WTC11 (cell line): ENCODE data around the gene CRNKL1. TPM values are rescaled to one million over a fixed set of nuclear protein-coding genes. Genes with fewer than 3 reads are reported as not detected.

Experiments
- ATAC-seq: fragments of 200-7000 bp; cut with Tn5 transposase; 2 replicates; pipeline ENCODE4 v1.10.0; 2021; ENCODE audit warnings: mild to moderate bottlenecking, moderate library complexity
- CTCF ChIA-PET: fragments of 300-600 bp; sonication (Branson Sonifier 250); formaldehyde crosslinking; loops from one replicate; lab custom pipeline; 2021; ENCODE audit warnings: antibody characterized with exemption; lab: Charles Lee
- POLR2A ChIA-PET: fragments of 350-600 bp; sonication (Branson Sonifier 250); formaldehyde crosslinking; loops from one replicate; lab custom pipeline; 2021; ENCODE audit warnings: antibody characterized with exemption; lab: Charles Lee
- DNase-seq: peaks from one replicate; pipeline ENCODE4 v3.0.0; 2021; ENCODE audit warnings: low spot score
- H3K27ac Mint-ChIP-seq: 2 replicates; pipeline ENCODE4 v1.8.0; 2021; ENCODE audit warnings: mixed read lengths
- H3K27me3 Mint-ChIP-seq: 2 replicates; pipeline ENCODE4 v1.8.0; 2021; ENCODE audit warnings: low read depth, mild to moderate bottlenecking, moderate library complexity, mixed read lengths
- H3K36me3 Mint-ChIP-seq: 2 replicates; pipeline ENCODE4 v1.8.0; 2021; ENCODE audit warnings: mixed read lengths
- H3K4me1 Mint-ChIP-seq: 2 replicates; pipeline ENCODE4 v1.8.0; 2022; ENCODE audit warnings: mixed read lengths
- H3K4me3 Mint-ChIP-seq: 2 replicates; pipeline ENCODE4 v1.8.0; 2021; ENCODE audit warnings: mild to moderate bottlenecking, moderate library complexity, mixed read lengths
- H3K9me3 Mint-ChIP-seq: 2 replicates; pipeline ENCODE4 v1.8.0; 2021; ENCODE audit warnings: mixed read lengths
- ARID4B ChIP-seq: sonication (generic); formaldehyde crosslinking; IDR thresholded peaks from 2 replicates; pipeline ENCODE4 v1.8.0; 2023; ENCODE audit warnings: missing genetic modification reagents, mild to moderate bottlenecking, borderline replicate concordance
- ATF2 ChIP-seq: sonication (generic); formaldehyde crosslinking; IDR thresholded peaks from 2 replicates; pipeline ENCODE4 v1.8.1; 2022; ENCODE audit warnings: low read depth, missing genetic modification reagents, borderline replicate concordance
- CREM ChIP-seq: sonication (generic); formaldehyde crosslinking; IDR thresholded peaks from 2 replicates; pipeline ENCODE4 v1.8.1; 2022; ENCODE audit warnings: mild to moderate bottlenecking, missing genetic modification reagents, moderate library complexity
- ERG ChIP-seq: fragments of 250-450 bp; sonication (Bioruptor Pico); IDR thresholded peaks from 2 replicates; pipeline ENCODE4 v1.8.0; 2021; ENCODE audit warnings: mild to moderate bottlenecking
- FOXP1 ChIP-seq: sonication (generic); formaldehyde crosslinking; IDR thresholded peaks from 2 replicates; pipeline ENCODE4 v1.8.0; 2022; ENCODE audit warnings: missing genetic modification reagents, mild to moderate bottlenecking, moderate library complexity, borderline replicate concordance
- GRHL2 ChIP-seq: fragments of 250-450 bp; sonication (Bioruptor Pico); IDR thresholded peaks from 2 replicates; pipeline ENCODE4 v1.8.0; 2022; ENCODE audit warnings: mild to moderate bottlenecking, moderate library complexity; ENCODE audit not compliant: insufficient replicate concordance, severe bottlenecking
- GTF2I ChIP-seq: fragments of 250-450 bp; sonication (Bioruptor Pico); conservative IDR thresholded peaks from 2 replicates; pipeline ENCODE4 v1.4.0; 2021; ENCODE audit warnings: mild to moderate bottlenecking
- IRF2 ChIP-seq: sonication (generic); formaldehyde crosslinking; IDR thresholded peaks from 2 replicates; pipeline ENCODE4 v1.8.0; 2022; ENCODE audit warnings: low read depth, missing genetic modification reagents, borderline replicate concordance
- KAT7 ChIP-seq: sonication (generic); formaldehyde crosslinking; IDR thresholded peaks from 2 replicates; pipeline ENCODE4 v1.8.1; 2023; ENCODE audit warnings: missing genetic modification reagents, mild to moderate bottlenecking, borderline replicate concordance
- MAX ChIP-seq: sonication (generic); formaldehyde crosslinking; IDR thresholded peaks from 2 replicates; pipeline ENCODE4 v1.8.0; 2022; ENCODE audit warnings: mild to moderate bottlenecking, missing genetic modification reagents
- MLX ChIP-seq: sonication (generic); formaldehyde crosslinking; IDR thresholded peaks from 2 replicates; pipeline ENCODE4 v1.8.1; 2023; ENCODE audit warnings: mild to moderate bottlenecking, missing genetic modification reagents, moderate library complexity
- MYBL2 ChIP-seq: sonication (generic); formaldehyde crosslinking; IDR thresholded peaks from 2 replicates; pipeline ENCODE4 v1.8.1; 2023; ENCODE audit warnings: mild to moderate bottlenecking, moderate library complexity, missing genetic modification reagents
- PRRX2 ChIP-seq: fragments of 250-450 bp; sonication (Bioruptor Pico); IDR thresholded peaks from 2 replicates; pipeline ENCODE4 v1.8.0; 2021; ENCODE audit warnings: mild to moderate bottlenecking
- RELA ChIP-seq: sonication (generic); formaldehyde crosslinking; IDR thresholded peaks from 2 replicates; pipeline ENCODE4 v1.8.1; 2022; ENCODE audit warnings: missing genetic modification reagents, mild to moderate bottlenecking, borderline replicate concordance
- SMAD3 ChIP-seq: sonication (generic); formaldehyde crosslinking; IDR thresholded peaks from 2 replicates; pipeline ENCODE4 v1.8.0; 2022; ENCODE audit warnings: missing genetic modification reagents, mild to moderate bottlenecking, borderline replicate concordance
- SP1 ChIP-seq: sonication (generic); formaldehyde crosslinking; conservative IDR thresholded peaks from 2 replicates; pipeline ENCODE4 v1.8.1; 2022; ENCODE audit warnings: missing genetic modification reagents
- TCF7 ChIP-seq: sonication (generic); formaldehyde crosslinking; IDR thresholded peaks from 2 replicates; pipeline ENCODE4 v1.8.0; 2022; ENCODE audit warnings: mild to moderate bottlenecking, low read depth, missing genetic modification reagents, moderate library complexity
- TP53 ChIP-seq: sonication (generic); formaldehyde crosslinking; IDR thresholded peaks from 2 replicates; pipeline ENCODE4 v1.8.1; 2023; ENCODE audit warnings: mild to moderate bottlenecking, missing genetic modification reagents
- ZNF121 ChIP-seq: sonication (generic); formaldehyde crosslinking; IDR thresholded peaks from 2 replicates; pipeline ENCODE4 v1.8.0; 2023; ENCODE audit warnings: missing genetic modification reagents
- ZNF416 ChIP-seq: fragments of 250-450 bp; sonication (Bioruptor Pico); IDR thresholded peaks from 2 replicates; pipeline ENCODE4 v1.9.0; 2021; ENCODE audit warnings: mild to moderate bottlenecking, inconsistent platforms
- total RNA-seq: library from RNA; stranded (reverse); gene quantifications from 3 replicates; pipeline ENCODE4 v1.2.3, GENCODE V29; 2021
- TF ChIP-seq, protein P1 (sequence below): sonication (generic); formaldehyde crosslinking; IDR thresholded peaks from 2 replicates; pipeline ENCODE4 v1.8.1; 2023; ENCODE audit warnings: mild to moderate bottlenecking, missing genetic modification reagents, borderline replicate concordance
- TF ChIP-seq, protein P2 (sequence below): sonication (generic); formaldehyde crosslinking; IDR thresholded peaks from 2 replicates; pipeline ENCODE4 v1.8.0; 2022; ENCODE audit warnings: missing genetic modification reagents

Gene CRNKL1
- total RNA-seq, 1 experiment from 2014 or later, result 22.2 TPM

GRCh38 chr20:20021835-20022234 is 30.4 kb downstream of the CRNKL1 start (continued):
- TF ChIP-seq MAX (CRISPR knock-in tag) (no peak), TCF7 (CRISPR knock-in tag) (no peak), ERG (CRISPR knock-in tag) (no peak), GRHL2 (CRISPR knock-in tag) (no peak), ARID4B (CRISPR knock-in tag) (no peak), MLX (no peak)
- TF ChIP-seq, protein P1, sequence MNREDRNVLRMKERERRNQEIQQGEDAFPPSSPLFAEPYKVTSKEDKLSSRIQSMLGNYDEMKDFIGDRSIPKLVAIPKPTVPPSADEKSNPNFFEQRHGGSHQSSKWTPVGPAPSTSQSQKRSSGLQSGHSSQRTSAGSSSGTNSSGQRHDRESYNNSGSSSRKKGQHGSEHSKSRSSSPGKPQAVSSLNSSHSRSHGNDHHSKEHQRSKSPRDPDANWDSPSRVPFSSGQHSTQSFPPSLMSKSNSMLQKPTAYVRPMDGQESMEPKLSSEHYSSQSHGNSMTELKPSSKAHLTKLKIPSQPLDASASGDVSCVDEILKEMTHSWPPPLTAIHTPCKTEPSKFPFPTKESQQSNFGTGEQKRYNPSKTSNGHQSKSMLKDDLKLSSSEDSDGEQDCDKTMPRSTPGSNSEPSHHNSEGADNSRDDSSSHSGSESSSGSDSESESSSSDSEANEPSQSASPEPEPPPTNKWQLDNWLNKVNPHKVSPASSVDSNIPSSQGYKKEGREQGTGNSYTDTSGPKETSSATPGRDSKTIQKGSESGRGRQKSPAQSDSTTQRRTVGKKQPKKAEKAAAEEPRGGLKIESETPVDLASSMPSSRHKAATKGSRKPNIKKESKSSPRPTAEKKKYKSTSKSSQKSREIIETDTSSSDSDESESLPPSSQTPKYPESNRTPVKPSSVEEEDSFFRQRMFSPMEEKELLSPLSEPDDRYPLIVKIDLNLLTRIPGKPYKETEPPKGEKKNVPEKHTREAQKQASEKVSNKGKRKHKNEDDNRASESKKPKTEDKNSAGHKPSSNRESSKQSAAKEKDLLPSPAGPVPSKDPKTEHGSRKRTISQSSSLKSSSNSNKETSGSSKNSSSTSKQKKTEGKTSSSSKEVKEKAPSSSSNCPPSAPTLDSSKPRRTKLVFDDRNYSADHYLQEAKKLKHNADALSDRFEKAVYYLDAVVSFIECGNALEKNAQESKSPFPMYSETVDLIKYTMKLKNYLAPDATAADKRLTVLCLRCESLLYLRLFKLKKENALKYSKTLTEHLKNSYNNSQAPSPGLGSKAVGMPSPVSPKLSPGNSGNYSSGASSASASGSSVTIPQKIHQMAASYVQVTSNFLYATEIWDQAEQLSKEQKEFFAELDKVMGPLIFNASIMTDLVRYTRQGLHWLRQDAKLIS (CRISPR knock-in tag), result no peak

DNA sequence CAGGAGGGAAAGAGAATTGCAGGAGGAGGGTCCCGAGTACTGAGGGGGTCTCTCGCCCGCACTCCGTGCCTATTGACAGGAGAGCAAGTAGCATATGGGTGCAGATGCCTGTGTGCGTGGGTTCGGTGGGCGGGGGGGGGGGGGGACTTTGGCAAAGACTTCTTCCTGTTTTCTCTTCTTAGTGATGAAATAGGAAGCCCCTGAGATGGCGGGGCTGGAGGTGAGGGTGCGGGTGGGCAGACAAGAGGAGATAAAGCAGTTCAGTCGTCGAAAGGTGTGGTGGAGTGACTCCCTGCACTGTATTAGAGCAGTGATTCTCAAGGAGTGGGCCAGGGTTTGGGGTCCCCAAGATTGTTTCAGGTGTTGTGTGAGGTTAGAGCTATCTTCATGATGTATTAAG is 31.4 kb downstream of the CRNKL1 start:
- Mint-ChIP-seq H3K4me1 (peaks cover 22% of the 10 kb centered on the region), H3K27me3 (no peaks in the 10 kb centered on the region; the same call in 1 of the 2 replicates), H3K9me3 (no peaks in the 10 kb centered on the region), H3K36me3 (no peaks in the 10 kb centered on the region), H3K4me3 (no peak overlapping the region), H3K27ac (0 out of 2 replicates have a peak overlapping the region, but pooled peaks have one; percentile 1)
- POLR2A ChIA-PET, result no interaction called here
- no peak for DNase-seq
- CTCF ChIA-PET, result no interaction called here
- no peak for ATAC-seq
- TF ChIP-seq ATF2 (CRISPR knock-in tag) (no peak), IRF2 (no peak), SMAD3 (CRISPR knock-in tag) (no peak), CREM (CRISPR knock-in tag) (no peak), KAT7 (CRISPR knock-in tag) (no peak), PRRX2 (no peak), GTF2I (CRISPR knock-in tag) (no peak), RELA (CRISPR knock-in tag) (no peak), SP1 (no peak), TP53 (CRISPR knock-in tag) (no peak), ZNF416 (CRISPR knock-in tag) (no peak), MYBL2 (CRISPR knock-in tag) (no peak), FOXP1 (CRISPR knock-in tag) (no peak), ZNF121 (CRISPR knock-in tag) (no peak)
- TF ChIP-seq, protein P2, sequence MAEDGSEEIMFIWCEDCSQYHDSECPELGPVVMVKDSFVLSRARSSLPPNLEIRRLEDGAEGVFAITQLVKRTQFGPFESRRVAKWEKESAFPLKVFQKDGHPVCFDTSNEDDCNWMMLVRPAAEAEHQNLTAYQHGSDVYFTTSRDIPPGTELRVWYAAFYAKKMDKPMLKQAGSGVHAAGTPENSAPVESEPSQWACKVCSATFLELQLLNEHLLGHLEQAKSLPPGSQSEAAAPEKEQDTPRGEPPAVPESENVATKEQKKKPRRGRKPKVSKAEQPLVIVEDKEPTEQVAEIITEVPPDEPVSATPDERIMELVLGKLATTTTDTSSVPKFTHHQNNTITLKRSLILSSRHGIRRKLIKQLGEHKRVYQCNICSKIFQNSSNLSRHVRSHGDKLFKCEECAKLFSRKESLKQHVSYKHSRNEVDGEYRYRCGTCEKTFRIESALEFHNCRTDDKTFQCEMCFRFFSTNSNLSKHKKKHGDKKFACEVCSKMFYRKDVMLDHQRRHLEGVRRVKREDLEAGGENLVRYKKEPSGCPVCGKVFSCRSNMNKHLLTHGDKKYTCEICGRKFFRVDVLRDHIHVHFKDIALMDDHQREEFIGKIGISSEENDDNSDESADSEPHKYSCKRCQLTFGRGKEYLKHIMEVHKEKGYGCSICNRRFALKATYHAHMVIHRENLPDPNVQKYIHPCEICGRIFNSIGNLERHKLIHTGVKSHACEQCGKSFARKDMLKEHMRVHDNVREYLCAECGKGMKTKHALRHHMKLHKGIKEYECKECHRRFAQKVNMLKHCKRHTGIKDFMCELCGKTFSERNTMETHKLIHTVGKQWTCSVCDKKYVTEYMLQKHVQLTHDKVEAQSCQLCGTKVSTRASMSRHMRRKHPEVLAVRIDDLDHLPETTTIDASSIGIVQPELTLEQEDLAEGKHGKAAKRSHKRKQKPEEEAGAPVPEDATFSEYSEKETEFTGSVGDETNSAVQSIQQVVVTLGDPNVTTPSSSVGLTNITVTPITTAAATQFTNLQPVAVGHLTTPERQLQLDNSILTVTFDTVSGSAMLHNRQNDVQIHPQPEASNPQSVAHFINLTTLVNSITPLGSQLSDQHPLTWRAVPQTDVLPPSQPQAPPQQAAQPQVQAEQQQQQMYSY, result no peak
